Panc1 (cell line): ENCODE measurements around the gene KCTD12. TPM values are rescaled to one million over a fixed set of nuclear protein-coding genes. Genes with fewer than 3 reads are reported as not detected.
"Not testable (repeated sequence)": the region's sequence is repeated elsewhere in the genome, so short reads cannot be mapped to it uniquely, and the experiment has no call there.

Source experiments
- ATAC-seq: fragments of 200-7000 bp; cut with Tn5 transposase; 2 replicates; pipeline ENCODE4 v1.9.1; 2020; ENCODE audit warnings: mild to moderate bottlenecking, moderate library complexity
- BruUV-seq: library from RNA; stranded (reverse); fragments of 400-500 nt; replicated peaks from 2 replicates; lab custom pipeline; 2021; lab: Mats Ljungman, UMichigan
- CTCF ChIA-PET: fragments of 300-600 bp; sonication (Branson Sonifier 250); formaldehyde crosslinking; loops from one replicate; lab custom pipeline; 2022; ENCODE audit warnings: antibody characterized with exemption; lab: Charles Lee
- POLR2A ChIA-PET: fragments of 300-600 bp; sonication (Branson Sonifier 250); formaldehyde crosslinking; loops from one replicate; lab custom pipeline; 2022; ENCODE audit warnings: antibody characterized with exemption; lab: Charles Lee
- DNase-seq: peaks from one replicate; pipeline ENCODE4 v3.0.0-alpha.2; 2010; ENCODE audit warnings: low read depth, low spot score
- H3K27ac ChIP-seq: 2 replicates; pipeline ENCODE4 v1.5.1; 2011; ENCODE audit warnings: mild to moderate bottlenecking, low read length, inconsistent platforms
- H3K27me3 ChIP-seq: fragments of 200-500 bp; sonication (Bioruptor generic); 2 replicates; pipeline ENCODE4 v1.6.0; 2014; ENCODE audit warnings: low read length, inconsistent platforms; ENCODE audit not compliant: control insufficient read depth, insufficient read depth
- H3K36me3 ChIP-seq: fragments of 200-500 bp; sonication (Bioruptor generic); 2 replicates; pipeline ENCODE4 v1.5.1; 2014; ENCODE audit warnings: inconsistent platforms, mild to moderate bottlenecking, low read length, moderate library complexity; ENCODE audit not compliant: control insufficient read depth, insufficient read depth
- H3K4me1 ChIP-seq: 2 replicates; pipeline ENCODE4 v1.5.1; 2011; ENCODE audit warnings: inconsistent platforms, mild to moderate bottlenecking, low read length, moderate library complexity; ENCODE audit not compliant: control insufficient read depth, insufficient read depth
- H3K4me3 ChIP-seq, 2 experiments: 2 replicates each; pipeline ENCODE4 v1.5.1; 2011 to 2012; ENCODE audit warnings: low read depth in 2 of 2, low read length in 2 of 2, mild to moderate bottlenecking in 2 of 2, inconsistent platforms in 1 of 2, moderate library complexity in 1 of 2
- H3K9me3 ChIP-seq: fragments of 200-500 bp; sonication (Bioruptor generic); 2 replicates; pipeline ENCODE4 v1.5.1; 2014; ENCODE audit warnings: low read depth, mild to moderate bottlenecking, inconsistent platforms, low read length, moderate library complexity; ENCODE audit not compliant: control insufficient read depth, insufficient read depth
- CTCF ChIP-seq: fragments of 450-650 bp; IDR thresholded peaks from 2 replicates; pipeline ENCODE4 v1.5.1; 2017; ENCODE audit warnings: mild to moderate bottlenecking
- POLR2AphosphoS5 ChIP-seq: IDR thresholded peaks from 2 replicates; pipeline ENCODE4 v1.6.1; 2012; ENCODE audit warnings: mild to moderate bottlenecking, low read depth, low read length, moderate library complexity
- REST ChIP-seq, 2 experiments: IDR thresholded peaks; 2 replicates each; pipeline ENCODE4 v1.6.1; 2011 to 2012; ENCODE audit warnings: low read depth in 2 of 2, control low read depth in 1 of 2, low read length in 1 of 2, mild to moderate bottlenecking in 1 of 2, moderate library complexity in 1 of 2; ENCODE audit not compliant: insufficient read depth in 1 of 2
- SIN3A ChIP-seq: IDR thresholded peaks from 2 replicates; pipeline ENCODE4 v1.6.1; 2012; ENCODE audit warnings: low read depth, mild to moderate bottlenecking, low read length, moderate library complexity, borderline replicate concordance; ENCODE audit not compliant: insufficient read depth
- TCF7L2 ChIP-seq: IDR thresholded peaks from 2 replicates; pipeline ENCODE4 v1.6.1; 2011; ENCODE audit warnings: mild to moderate bottlenecking, low read depth, low read length, inconsistent platforms
- in situ Hi-C: cut with HindIII; loops from 2 replicates; pipeline ENCODE4 v1.10.0; 2016; ENCODE audit warnings: low sequenced_read_pairs, low pct_unique_long_range_greater_than_20kb
- intact Hi-C: fragments of 100-400 bp; cut with micrococcal nuclease; formaldehyde crosslinking; loops from one replicate; pipeline ENCODE4 v1.10.0; 2022; ENCODE audit not compliant: unreplicated experiment
- total RNA-seq: library from RNA; stranded (reverse); gene quantifications from one replicate; pipeline ENCODE4 v1.2.1, GENCODE V29; 2021; ENCODE audit not compliant: unreplicated experiment

The KCTD12 gene
- total RNA-seq, 1 experiment from 2014 or later = 0.90 TPM

- H3K9me3 ChIP-seq = no peaks in the 10 kb centered on the region
- ChIA-PET CTCF (no interaction called here), POLR2A (no interaction called here)
- TF ChIP-seq CTCF (no peak), TCF7L2 (no peak), POLR2AphosphoS5 (no peak)
- DNase-seq (no peak), ATAC-seq (no peak)
- no peaks in the 10 kb centered on the region for H3K27me3 ChIP-seq
- no peak overlapping the region for H3K4me3 ChIP-seq
- no peaks in the 10 kb centered on the region for H3K4me1 ChIP-seq
- BruUV-seq = no TSS peak
- intact Hi-C loops = no loop called here
- in situ Hi-C loops = no loop called here
- H3K36me3 ChIP-seq = no peaks in the 10 kb centered on the region
- H3K27ac ChIP-seq = no peak overlapping the region
Measured at GRCh38 chr13:76921516-76921915, 35.3 kb upstream of the KCTD12 start.

- intact Hi-C loops, POLR2A ChIA-PET, H3K9me3 ChIP-seq, CTCF ChIA-PET, H3K4me1 ChIP-seq, H3K27ac ChIP-seq, H3K4me3 ChIP-seq, H3K27me3 ChIP-seq, H3K36me3 ChIP-seq, DNase-seq, in situ Hi-C loops, BruUV-seq, ATAC-seq: not testable (repeated sequence)
Measured at GRCh38 chr13:76917755-76918481, 31.7 kb upstream of the KCTD12 start.

GRCh38 chr13:76917095-76917494 is 30.9 kb upstream of the KCTD12 start:
- in situ Hi-C loops (no loop called here), intact Hi-C loops (no loop called here)
- BruUV-seq = no TSS peak
- Histone ChIP-seq H3K36me3 (no peaks in the 10 kb centered on the region), H3K4me3 (no peak overlapping the region), H3K27me3 (no peaks in the 10 kb centered on the region), H3K4me1 (no peaks in the 10 kb centered on the region), H3K27ac (no peak overlapping the region), H3K9me3 (no peaks in the 10 kb centered on the region)
- ATAC-seq (no peak), DNase-seq (no peak)
- ChIA-PET POLR2A (no interaction called here), CTCF (no interaction called here)
- no peak for TF ChIP-seq POLR2AphosphoS5

- in situ Hi-C loops = no loop called here
- BruUV-seq = no TSS peak
- Histone ChIP-seq H3K36me3 (no peaks in the 10 kb centered on the region), H3K9me3 (no peaks in the 10 kb centered on the region), H3K27me3 (no peaks in the 10 kb centered on the region), H3K4me1 (no peaks in the 10 kb centered on the region), H3K27ac (no peak overlapping the region), H3K4me3 (no peak overlapping the region)
- DNase-seq (no peak), ATAC-seq (no peak)
- intact Hi-C loops = no loop called here
- ChIA-PET POLR2A (no interaction called here), CTCF (no interaction called here)
- TF ChIP-seq CTCF (no peak), SIN3A (no peak), REST (IDR thresholded peaks at IDR 0.05; ENCODE audit: insufficient read depth in 1 of 2, low read depth in 2 of 2, low read length in 1 of 2) (no peak), TCF7L2 (no peak), POLR2AphosphoS5 (no peak)
Measured at GRCh38 chr13:76913898-76914297, 27.7 kb upstream of the KCTD12 start.
